Muscle of leg (tissue), 11 donors: ENCODE results near the gene MAFB. TPM values are rescaled to one million over a fixed set of nuclear protein-coding genes. Genes with fewer than 3 reads are reported as not detected.
A peak's percentile ranks its signal among the peaks of the same experiment; 100 is the strongest.

Source experiments
- DNase-seq: peaks from one replicate; pipeline ENCODE4 v3.0.0; 2013
- H3K27ac ChIP-seq: one replicate; pipeline ENCODE4 v1.5.1; 2013; ENCODE audit warnings: mild to moderate bottlenecking, low read length, control low read depth
- H3K27me3 ChIP-seq: one replicate; pipeline ENCODE4 v1.6.1; 2013; ENCODE audit warnings: low read length; ENCODE audit not compliant: control insufficient read depth, insufficient read depth
- H3K36me3 ChIP-seq: one replicate; pipeline ENCODE4 v1.6.1; 2013; ENCODE audit warnings: low read length; ENCODE audit not compliant: control insufficient read depth, insufficient read depth
- H3K4me1 ChIP-seq: one replicate; pipeline ENCODE4 v1.6.1; 2013; ENCODE audit warnings: low read length; ENCODE audit not compliant: control insufficient read depth, insufficient read depth
- H3K4me3 ChIP-seq: one replicate; pipeline ENCODE4 v1.5.1; 2013; ENCODE audit warnings: low read length, control low read depth
- H3K9me3 ChIP-seq: replicated peaks from 2 replicates; pipeline ENCODE4 v1.6.1; 2013; ENCODE audit warnings: low read depth, low read length; ENCODE audit not compliant: control insufficient read depth
- WGBS: methylation state at CpG from one replicate; pipeline ENCODE4 v1.1.5; 2013; ENCODE audit warnings: missing lambda C conversion rate; ENCODE audit not compliant: insufficient coverage; 5-methylcytosine and 5-hydroxymethylcytosine counted together
- polyA plus RNA-seq, 8 donors: library from polyadenylated mRNA; unstranded; fragments of 120-200 nt; gene quantifications; one replicate each; pipeline versions ENCODE4 v1.2.1 to v1.2.3, GENCODE V29; 2013; ENCODE audit warnings: inconsistent platforms in 1 of 8, low replicate concordance in 1 of 8; ENCODE audit not compliant: insufficient read length in 8 of 8, insufficient read depth in 1 of 8
- total RNA-seq: library from RNA; stranded (reverse); fragments of 120-200 nt; gene quantifications from one replicate; pipeline ENCODE4 v1.2.4, GENCODE V29; 2013

MAFB gene
- total and polyA plus RNA-seq, 9 donors = 6.3 to 19.9 (median 10.7) TPM

DNA sequence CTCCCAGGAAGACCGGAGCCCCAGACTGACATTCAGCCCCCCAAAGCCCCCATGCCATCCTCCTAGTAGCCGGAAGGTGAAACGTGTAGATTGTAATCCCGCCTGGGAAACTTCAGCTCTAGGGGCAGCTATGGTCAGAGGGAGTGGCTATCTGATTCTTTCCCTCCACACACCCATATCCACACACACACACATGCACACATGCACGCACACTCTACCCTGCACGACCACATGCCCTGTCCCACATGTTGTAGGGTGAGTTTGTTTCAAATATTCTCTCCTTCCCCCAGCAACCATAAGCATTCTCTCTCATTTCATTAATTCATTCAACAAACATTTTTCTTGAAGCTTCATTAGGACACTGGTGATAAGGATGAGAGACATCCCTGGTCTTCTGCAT, 42.2 kb downstream of the MAFB start:
- Histone ChIP-seq H3K27ac (no peak overlapping the region), H3K27me3 (no peaks in the 10 kb centered on the region), H3K9me3 (no peaks in the 10 kb centered on the region), H3K36me3 (no peaks in the 10 kb centered on the region), H3K4me3 (no peak overlapping the region), H3K4me1 (peaks cover 15% of the 10 kb centered on the region)
- no peak for DNase-seq
- WGBS = no CpG with 5 or more reads among the region's 6 CpGs

DNA sequence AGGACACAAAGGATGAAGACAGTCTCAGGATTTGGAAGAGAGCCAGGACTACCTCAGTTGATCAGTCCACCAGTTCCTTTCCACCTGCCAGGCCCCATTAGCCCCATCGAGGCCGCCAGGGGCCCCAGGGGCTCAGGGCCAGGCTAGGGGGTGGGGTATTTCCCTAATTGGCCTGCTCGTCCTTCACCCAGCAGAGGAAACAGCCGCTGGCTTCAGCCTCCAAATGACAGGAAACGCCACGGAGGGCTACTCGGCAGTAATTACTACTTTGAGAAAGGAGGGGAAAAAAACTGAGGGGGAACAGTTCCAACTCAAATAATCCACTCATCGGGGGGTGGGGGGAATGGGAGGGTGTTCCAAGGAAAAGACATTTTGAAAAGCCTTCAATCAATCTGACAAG, 42.7 kb downstream of the MAFB start:
- H3K27ac ChIP-seq = no peak overlapping the region
- H3K4me3 ChIP-seq = no peak overlapping the region
- H3K36me3 ChIP-seq = no peaks in the 10 kb centered on the region
- no CpG with 5 or more reads among the region's 8 CpGs for WGBS
- no peaks in the 10 kb centered on the region for H3K27me3 ChIP-seq
- peak; percentile 43 for DNase-seq
- no peaks in the 10 kb centered on the region for H3K9me3 ChIP-seq
- peaks cover 15% of the 10 kb centered on the region for H3K4me1 ChIP-seq

DNA sequence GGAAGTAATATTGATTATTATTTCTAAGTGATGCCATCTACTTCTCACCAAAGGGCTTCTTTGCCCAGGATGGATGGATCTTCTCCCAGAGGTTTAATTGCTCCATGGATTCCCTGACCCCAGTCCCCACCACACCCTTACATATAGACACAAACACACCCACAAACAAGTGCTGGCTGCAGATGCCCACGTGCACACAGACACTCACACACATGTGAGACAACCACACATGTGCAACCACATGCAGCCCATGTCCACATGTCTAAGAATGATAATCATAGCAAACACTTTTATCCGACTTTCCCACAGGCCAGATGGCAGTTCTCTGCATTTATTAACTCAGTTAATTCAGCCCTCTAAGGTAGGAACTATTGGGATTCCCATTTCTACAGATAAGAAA, 44.2 kb downstream of the MAFB start:
- Histone ChIP-seq H3K27me3 (no peaks in the 10 kb centered on the region), H3K27ac (no peak overlapping the region), H3K36me3 (no peaks in the 10 kb centered on the region), H3K4me3 (no peak overlapping the region), H3K9me3 (no peaks in the 10 kb centered on the region), H3K4me1 (peaks cover 15% of the 10 kb centered on the region)
- WGBS = 89% methylated on average over 1 of the region's 2 CpGs
- DNase-seq = no peak

DNA sequence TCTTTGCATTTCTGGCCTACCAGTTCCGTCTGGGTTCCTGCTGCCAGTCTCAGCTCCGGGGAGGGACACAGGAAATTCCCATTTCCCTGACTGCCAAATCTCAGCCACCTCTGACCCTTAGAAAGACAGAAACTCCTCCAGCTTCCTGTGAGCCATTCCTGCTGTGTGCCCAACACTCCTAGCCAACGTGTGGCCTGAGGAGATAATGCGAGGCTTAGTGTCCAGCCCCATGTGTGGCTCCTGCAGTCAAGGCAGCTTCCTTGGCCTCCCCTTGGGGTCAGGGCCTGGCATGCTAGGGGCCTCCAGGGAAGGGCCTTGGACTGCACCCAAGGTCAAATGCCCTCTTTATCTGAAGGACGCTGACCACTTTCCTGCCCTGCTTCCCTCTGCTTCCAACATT, 45.1 kb downstream of the MAFB start:
- no peaks in the 10 kb centered on the region for H3K9me3 ChIP-seq
- no peaks in the 10 kb centered on the region for H3K36me3 ChIP-seq
- H3K4me3 ChIP-seq = no peak overlapping the region
- H3K4me1 ChIP-seq = peaks cover 15% of the 10 kb centered on the region
- WGBS = 8% methylated on average over 4 of the region's 5 CpGs
- no peak overlapping the region for H3K27ac ChIP-seq
- no peak for DNase-seq
- H3K27me3 ChIP-seq = no peaks in the 10 kb centered on the region

DNA sequence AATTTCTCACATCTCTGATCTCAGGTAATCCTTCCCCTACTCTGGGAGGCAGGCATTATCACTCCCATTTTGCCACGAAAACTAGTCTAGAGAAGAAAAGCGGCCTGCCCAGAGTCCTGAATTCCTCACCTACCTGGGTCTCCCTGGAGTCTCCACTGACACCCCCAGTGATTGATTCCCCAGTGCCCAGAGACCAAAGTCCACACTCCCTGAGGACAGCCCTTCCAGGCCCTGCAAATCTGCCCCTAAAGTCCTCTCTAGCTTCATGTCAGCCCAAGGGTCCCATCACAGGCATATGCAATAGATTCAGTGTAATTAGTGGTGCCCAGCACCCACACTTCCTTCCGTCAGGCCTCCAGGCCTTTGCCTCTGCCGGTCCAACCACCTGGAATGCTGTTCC, 47.2 kb downstream of the MAFB start:
- no peaks in the 10 kb centered on the region for H3K27me3 ChIP-seq
- no peak overlapping the region for H3K27ac ChIP-seq
- H3K4me3 ChIP-seq = no peak overlapping the region
- no peaks in the 10 kb centered on the region for H3K9me3 ChIP-seq
- WGBS = 57% methylated on average over 3 of the region's 4 CpGs
- peaks cover 15% of the 10 kb centered on the region for H3K4me1 ChIP-seq
- no peak for DNase-seq
- no peaks in the 10 kb centered on the region for H3K36me3 ChIP-seq

DNA sequence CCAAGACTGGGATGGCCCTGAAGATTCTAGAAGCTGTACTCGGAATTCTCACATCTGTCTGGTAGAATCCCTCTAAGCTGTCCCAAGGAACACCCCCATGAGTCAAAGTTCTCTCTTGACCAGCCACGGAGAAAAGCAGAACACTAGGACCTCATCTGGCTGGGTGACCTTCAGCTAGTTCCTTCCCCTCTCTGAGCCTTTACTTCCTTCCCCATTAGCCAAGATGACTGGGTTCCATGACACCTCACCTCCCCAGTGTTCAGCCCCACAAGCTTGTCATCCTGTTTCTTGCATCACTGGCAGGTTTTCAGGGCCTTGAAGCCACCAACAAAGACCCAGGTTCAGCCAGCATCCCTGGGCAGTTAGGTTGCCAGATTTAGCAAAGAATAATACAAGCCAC, 47.8 kb downstream of the MAFB start:
- H3K27ac ChIP-seq = no peak overlapping the region
- DNase-seq = no peak
- no peak overlapping the region for H3K4me3 ChIP-seq
- H3K4me1 ChIP-seq = peaks cover 9% of the 10 kb centered on the region
- WGBS = 78% methylated on average over 2 of the region's 2 CpGs
- no peaks in the 10 kb centered on the region for H3K27me3 ChIP-seq
- no peaks in the 10 kb centered on the region for H3K9me3 ChIP-seq
- no peaks in the 10 kb centered on the region for H3K36me3 ChIP-seq

GRCh38 chr20:40640667-40641066, 48.4 kb downstream of the MAFB start:
- no peak for DNase-seq
- no peaks in the 10 kb centered on the region for H3K27me3 ChIP-seq

GRCh38 chr20:40639676-40640355, 49.2 kb downstream of the MAFB start:
- DNase-seq = no peak
- 80% methylated on average over 1 of the region's 2 CpGs for WGBS
- peaks cover 7% of the 10 kb centered on the region for H3K4me1 ChIP-seq

More at GRCh38 chr20:40640667-40641066, 48.4 kb downstream of the MAFB start:
- H3K36me3 ChIP-seq = no peaks in the 10 kb centered on the region
- H3K4me3 ChIP-seq = no peak overlapping the region
- peaks cover 7% of the 10 kb centered on the region for H3K4me1 ChIP-seq
- H3K27ac ChIP-seq = no peak overlapping the region
- WGBS = no CpG with 5 or more reads among the region's 2 CpGs
- no peaks in the 10 kb centered on the region for H3K9me3 ChIP-seq

GRCh38 chr20:40639132-40639531, 49.9 kb downstream of the MAFB start:
- Histone ChIP-seq H3K27ac (no peak overlapping the region), H3K36me3 (no peaks in the 10 kb centered on the region), H3K9me3 (no peaks in the 10 kb centered on the region), H3K27me3 (no peaks in the 10 kb centered on the region), H3K4me3 (no peak overlapping the region), H3K4me1 (peaks cover 4% of the 10 kb centered on the region)
- no peak for DNase-seq
- WGBS = 70% methylated on average over 1 of the region's 1 CpG

More at GRCh38 chr20:40639676-40640355, 49.2 kb downstream of the MAFB start:
- no peaks in the 10 kb centered on the region for H3K36me3 ChIP-seq
- H3K4me3 ChIP-seq = no peak overlapping the region
- no peaks in the 10 kb centered on the region for H3K9me3 ChIP-seq
- no peaks in the 10 kb centered on the region for H3K27me3 ChIP-seq
- H3K27ac ChIP-seq = no peak overlapping the region

DNA sequence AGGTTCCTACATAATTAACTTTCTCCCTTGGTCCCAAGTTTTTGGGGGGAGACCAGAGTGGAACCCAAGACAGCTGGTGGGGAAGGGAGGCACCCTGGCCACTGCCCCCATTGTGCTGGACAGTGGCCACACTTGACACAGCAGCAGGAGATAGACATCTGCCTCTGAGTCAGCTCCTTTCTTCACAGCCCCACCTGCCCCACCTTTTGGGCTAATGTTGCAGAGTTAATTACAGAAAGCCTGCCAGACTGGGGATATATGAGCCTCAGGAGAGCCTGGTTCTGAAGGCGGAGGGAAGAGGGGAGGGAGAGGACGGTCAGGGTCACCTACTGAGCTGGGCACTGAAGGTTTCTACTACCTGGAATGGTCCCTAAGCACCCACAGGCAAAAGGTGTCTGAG, 50.6 kb downstream of the MAFB start:
- WGBS = no CpG with 5 or more reads among the region's 2 CpGs
- Histone ChIP-seq H3K9me3 (no peaks in the 10 kb centered on the region), H3K4me3 (no peak overlapping the region), H3K27me3 (no peaks in the 10 kb centered on the region), H3K4me1 (no peaks in the 10 kb centered on the region), H3K36me3 (no peaks in the 10 kb centered on the region), H3K27ac (no peak overlapping the region)
- no peak for DNase-seq

DNA sequence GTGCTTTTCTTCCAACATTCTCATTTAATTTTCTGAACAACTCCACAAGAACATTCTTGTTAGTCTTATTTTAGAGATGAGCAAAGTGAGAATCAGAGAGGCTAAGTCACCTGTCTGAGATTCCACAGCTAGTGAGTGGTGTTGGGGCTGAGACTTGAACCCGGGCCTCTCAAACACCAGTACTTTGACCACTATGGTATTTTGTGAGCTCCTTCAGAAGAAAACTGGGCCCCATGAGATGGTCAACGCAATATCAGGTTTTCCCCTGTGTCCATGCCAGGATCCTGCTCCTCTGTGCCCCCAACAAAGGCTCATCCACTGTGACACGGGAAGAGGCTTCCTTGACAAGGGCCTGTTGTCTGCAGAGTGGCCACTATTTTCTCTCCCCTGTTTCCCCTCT, 51.9 kb downstream of the MAFB start:
- H3K27ac ChIP-seq = no peak overlapping the region
- no peaks in the 10 kb centered on the region for H3K36me3 ChIP-seq
- no peaks in the 10 kb centered on the region for H3K4me1 ChIP-seq
- 90% methylated on average over 3 of the region's 3 CpGs for whole genome bisulfite sequencing
- no peaks in the 10 kb centered on the region for H3K9me3 ChIP-seq
- no peaks in the 10 kb centered on the region for H3K27me3 ChIP-seq
- no peak overlapping the region for H3K4me3 ChIP-seq
- no peak for DNase-seq
